HepG2 (cell line): ENCODE results near the gene TMCC1. TPM values are rescaled to one million over a fixed set of nuclear protein-coding genes. Genes with fewer than 3 reads are reported as not detected.
A peak's percentile ranks its signal among the peaks of the same experiment; 100 is the strongest.

ENCODE experiments used
- CENPT ChIP-seq: sonication (generic); formaldehyde crosslinking; IDR thresholded peaks from 2 replicates; pipeline ENCODE4 v1.8.0; 2022; ENCODE audit warnings: low read depth, mild to moderate bottlenecking, moderate library complexity, missing genetic modification reagents
- ETV6 ChIP-seq: sonication (generic); formaldehyde crosslinking; conservative IDR thresholded peaks from 2 replicates; pipeline ENCODE4 v1.4.0; 2020; ENCODE audit warnings: missing genetic modification reagents
- FOXO4 ChIP-seq: sonication (generic); formaldehyde crosslinking; conservative IDR thresholded peaks from 2 replicates; pipeline ENCODE4 v1.8.1; 2023; ENCODE audit warnings: missing genetic modification reagents
- KAT2B ChIP-seq: fragments of 150-350 bp; IDR thresholded peaks from 2 replicates; pipeline ENCODE4 v1.6.1; 2014; ENCODE audit warnings: low read depth, low read length, borderline replicate concordance
- KDM2A ChIP-seq: sonication (generic); formaldehyde crosslinking; IDR thresholded peaks from 2 replicates; pipeline ENCODE4 v1.4.0; 2020; ENCODE audit warnings: low read depth, missing genetic modification reagents, borderline replicate concordance
- KDM6A ChIP-seq: IDR thresholded peaks from 2 replicates; pipeline ENCODE4 v1.6.1; 2016; ENCODE audit warnings: low read depth
- KLF16 ChIP-seq, 2 experiments: sonication (generic) in 1 of 2; formaldehyde crosslinking in 1 of 2; IDR thresholded peaks; 2 replicates each; pipeline versions ENCODE4 v1.6.1 to v1.8.0; 2016 to 2023; ENCODE audit warnings: missing genetic modification reagents in 2 of 2, missing compliant biosample characterization in 1 of 2
- MXD3 ChIP-seq: IDR thresholded peaks from 2 replicates; pipeline ENCODE4 v1.6.1; 2016; ENCODE audit warnings: mild to moderate bottlenecking, missing biosample characterization, missing genetic modification reagents
- MZF1 ChIP-seq: sonication (generic); formaldehyde crosslinking; IDR thresholded peaks from 2 replicates; pipeline ENCODE4 v1.8.1; 2023; ENCODE audit warnings: mild to moderate bottlenecking, missing genetic modification reagents, borderline replicate concordance
- PHF5A ChIP-seq: IDR thresholded peaks from one replicate; pipeline ENCODE4 v1.6.1; 2018; ENCODE audit warnings: low read depth, missing genetic modification reagents; ENCODE audit not compliant: unreplicated experiment
- POGK ChIP-seq: sonication (generic); formaldehyde crosslinking; conservative IDR thresholded peaks from 2 replicates; pipeline ENCODE4 v1.8.0; 2022; ENCODE audit warnings: mild to moderate bottlenecking, moderate library complexity, missing genetic modification reagents
- RBM22 ChIP-seq: fragments of 200-400 bp; formaldehyde crosslinking; optimal IDR thresholded peaks from 2 replicates; pipeline ENCODE3; 2017; ENCODE audit warnings: mild to moderate bottlenecking, low read length, moderate library complexity
- SALL2 ChIP-seq: sonication (generic); formaldehyde crosslinking; IDR thresholded peaks from 2 replicates; pipeline ENCODE4 v1.8.1; 2023; ENCODE audit warnings: mild to moderate bottlenecking, missing genetic modification reagents, inconsistent platforms
- TCF7L2 ChIP-seq: IDR thresholded peaks from 2 replicates; pipeline ENCODE4 v1.6.1; 2011; ENCODE audit warnings: mild to moderate bottlenecking, low read depth, low read length, moderate library complexity
- XRCC5 ChIP-seq: fragments of 200-400 bp; formaldehyde crosslinking; optimal IDR thresholded peaks from 2 replicates; pipeline ENCODE3; 2017; ENCODE audit warnings: mild to moderate bottlenecking, low read length
- ZHX1 ChIP-seq: sonication (generic); formaldehyde crosslinking; IDR thresholded peaks from 2 replicates; pipeline ENCODE4 v1.8.1; 2022; ENCODE audit warnings: low read depth, mild to moderate bottlenecking, missing genetic modification reagents
- ZKSCAN8 ChIP-seq: IDR thresholded peaks from 2 replicates; pipeline ENCODE4 v1.6.1; 2016; ENCODE audit warnings: borderline replicate concordance, missing genetic modification reagents, missing compliant biosample characterization
- ZNF225 ChIP-seq: sonication (generic); formaldehyde crosslinking; IDR thresholded peaks from 2 replicates; pipeline ENCODE4 v1.4.0; 2020; ENCODE audit warnings: mild to moderate bottlenecking, missing genetic modification reagents
- ZNF326 ChIP-seq: sonication (generic); formaldehyde crosslinking; IDR thresholded peaks from 2 replicates; pipeline ENCODE4 v1.4.0; 2020; ENCODE audit warnings: missing genetic modification reagents, borderline replicate concordance
- ZNF570 ChIP-seq: sonication (generic); formaldehyde crosslinking; IDR thresholded peaks from 2 replicates; pipeline ENCODE4 v1.4.0; 2020; ENCODE audit warnings: mild to moderate bottlenecking, missing genetic modification reagents, borderline replicate concordance
- ZNF691 ChIP-seq: sonication (generic); formaldehyde crosslinking; IDR thresholded peaks from 2 replicates; pipeline ENCODE4 v1.4.0; 2020; ENCODE audit warnings: missing genetic modification reagents, low read depth, mild to moderate bottlenecking, borderline replicate concordance
- ZNF766 ChIP-seq: sonication (generic); formaldehyde crosslinking; IDR thresholded peaks from 2 replicates; pipeline ENCODE4 v1.5.0; 2020; ENCODE audit warnings: missing genetic modification reagents, borderline replicate concordance
- ZNF788 ChIP-seq: sonication (generic); formaldehyde crosslinking; IDR thresholded peaks from 2 replicates; pipeline ENCODE4 v1.5.0; 2020; ENCODE audit warnings: mild to moderate bottlenecking, missing genetic modification reagents, borderline replicate concordance
- polyA plus RNA-seq, 8 experiments: library from polyadenylated mRNA; depleted of rRNA in 3 of 8; stranded (reverse) in 7 of 8; unstranded in 1 of 8; fragments of >200 nt; fragmentation: Illumina TruSeq in 4 of 8; extraction: Trizol in 4 of 8; gene quantifications; 2 replicates each; pipeline versions ENCODE4 v1.2.1 to v1.2.3, GENCODE V29; 2011 to 2016; ENCODE audit warnings: low read depth in 4 of 8, missing spikeins in 1 of 8, mixed read lengths in 1 of 8; ENCODE audit not compliant: insufficient read depth in 1 of 8
- total RNA-seq, 5 experiments: library from RNA; depleted of rRNA; stranded (reverse); fragments of >200 nt; fragmentation: Illumina TruSeq; extraction: Trizol; gene quantifications; 2 replicates each; pipeline ENCODE4 v1.2.3, GENCODE V29; 2016; ENCODE audit warnings: low read depth in 1 of 5

The TMCC1 gene
- total and polyA plus RNA-seq, 2 of the 13 experiments (the other 11 are each of a cell fraction or from before 2014, with no cell fraction given): 12.1 to 264 TPM

GRCh38 chr3:129656659-129657247, 236.8 kb downstream of the TMCC1 start (continued):
- TF ChIP-seq FOXO4 (no peak), KDM2A (CRISPR knock-in tag) (no peak), TCF7L2 (no peak; the same call in 1 of the 2 replicates), ZNF326 (CRISPR knock-in tag) (no peak), ZHX1 (CRISPR knock-in tag) (no peak), ZNF766 (CRISPR knock-in tag) (no peak), ZNF788 (CRISPR knock-in tag) (no peak), ZNF225 (CRISPR knock-in tag) (no peak), POGK (CRISPR knock-in tag) (no peak), KLF16 (CRISPR knock-in tag; IDR thresholded peaks at IDR 0.05) (no peak), CENPT (CRISPR knock-in tag) (no peak), PHF5A (CRISPR knock-in tag) (peak; percentile 32), MZF1 (CRISPR knock-in tag) (no peak), ZNF570 (CRISPR knock-in tag) (no peak), ETV6 (CRISPR knock-in tag) (no peak), KAT2B (no peak), MXD3 (CRISPR knock-in tag) (no peak), RBM22 (peak; percentile 39), XRCC5 (no peak), KDM6A (peak; percentile 88), SALL2 (CRISPR knock-in tag) (no peak), ZKSCAN8 (CRISPR knock-in tag) (peak; percentile 74; the same call in 1 of the 2 replicates), ZNF691 (CRISPR knock-in tag) (no peak)
